GM23338 (cell line): ENCODE results near the gene CDH18.

Experiments used
- CREB1 ChIP-seq: fragments of 250-450 bp; sonication (Bioruptor Pico); IDR thresholded peaks from 2 replicates; pipeline ENCODE4 v1.5.0; 2020; ENCODE audit warnings: low read depth, mild to moderate bottlenecking, moderate library complexity
- CTCF ChIP-seq, 2 experiments: fragments of 200-600 bp in 1 of 2; sonication (generic) in 1 of 2; conservative IDR thresholded peaks; 2 replicates each; pipeline versions ENCODE4 v1.5.1 to v1.6.1; 2016 to 2017; ENCODE audit warnings: antibody characterized with exemption in 2 of 2, low read depth in 2 of 2, mild to moderate bottlenecking in 2 of 2, moderate library complexity in 1 of 2
- EZH2 ChIP-seq: fragments of 200-600 bp; sonication (generic); IDR thresholded peaks from one replicate; pipeline ENCODE4 v1.8.0; 2017; ENCODE audit warnings: antibody characterized with exemption, mild to moderate bottlenecking, low read depth; ENCODE audit not compliant: unreplicated experiment
- EZH2phosphoT487 ChIP-seq: fragments of 200-600 bp; sonication (generic); IDR thresholded peaks from one replicate; pipeline ENCODE4 v1.8.1; 2018; ENCODE audit warnings: antibody characterized with exemption; ENCODE audit not compliant: unreplicated experiment
- JUNB ChIP-seq: IDR thresholded peaks from one replicate; pipeline ENCODE4 v1.6.1; 2016; ENCODE audit warnings: antibody characterized with exemption; ENCODE audit not compliant: unreplicated experiment
- POLR2AphosphoS5 ChIP-seq: IDR thresholded peaks from 2 replicates; pipeline ENCODE4 v1.6.1; 2016; ENCODE audit warnings: antibody characterized with exemption, low read depth

- TF ChIP-seq POLR2AphosphoS5 (no peak), JUNB (no peak), EZH2 (no peak), CTCF (conservative IDR thresholded peaks at IDR 0.05; ENCODE audit: low read depth in 2 of 2) (peak; percentile 46 to 58), CREB1 (CRISPR knock-in tag) (no peak), EZH2phosphoT487 (no peak)
Measured at GRCh38 chr5:19538607-19539006, 449.4 kb downstream of the CDH18 start.
